ENCODE measurements around the gene FAM83C. TPM values are rescaled to one million over a fixed set of nuclear protein-coding genes. Genes with fewer than 3 reads are reported as not detected.

The FAM83C gene
- total and polyA plus RNA-seq, 10 of the 15 experiments (the other 5 are each of a cell fraction or from before 2014, with no cell fraction given): not detected

GRCh38 chr20:35319871-35320197 lies 27.6 kb upstream of the FAM83C start:
- ChIA-PET CTCF (interaction anchor here (1.1 to 2.6 kb wide), 2 partner anchors 10 to 62 kb away, joined by 3 to 13 read pairs; no protein-coding TSS in a partner anchor), POLR2A (no interaction called here), SMC1A (ENCODE audit: uncharacterized antibody, unreplicated experiment) (no interaction called here), RAD21 (ENCODE audit: unreplicated experiment) (interaction anchor here (0.7 kb wide), 1 partner anchor 135 kb away, joined by 3 read pairs; no protein-coding TSS in a partner anchor)
- in situ Hi-C loops (cut with MboI): no loop called here
- H3K4me3 ChIP-seq: no peak overlapping the region
- no peak for TF ChIP-seq GATAD2B (conservative IDR thresholded peaks at IDR 0.05; ENCODE audit: low read depth)
- no peak for TF ChIP-seq EGR1 (IDR thresholded peaks at IDR 0.05; ENCODE audit: borderline replicate concordance in 1 of 2, low read depth in 2 of 2, low read length in 2 of 2)
- no peak for TF ChIP-seq CREB1 (IDR thresholded peaks at IDR 0.05; ENCODE audit: low read depth)
- TF ChIP-seq SKIL (IDR thresholded peaks at IDR 0.05; ENCODE audit: low read depth, poor library complexity, severe bottlenecking): no peak
- TF ChIP-seq E2F8 (IDR thresholded peaks at IDR 0.05; ENCODE audit: low read depth, partially characterized antibody): no peak
- no peak for TF ChIP-seq PBX3 (IDR thresholded peaks at IDR 0.05; ENCODE audit: insufficient replicate concordance, low read depth, low read length)
- no peak for TF ChIP-seq SREBF2 (IDR thresholded peaks at IDR 0.05; ENCODE audit: low read length)
- no peak for TF ChIP-seq NR2C1 (IDR thresholded peaks at IDR 0.05)
- TF ChIP-seq ELK1 (IDR thresholded peaks at IDR 0.05; ENCODE audit: low read depth, low read length): no peak
- no peak for TF ChIP-seq ZNF384 (IDR thresholded peaks at IDR 0.05; ENCODE audit: borderline replicate concordance, low read depth, low read length)
- no peak for TF ChIP-seq ETV6 (conservative IDR thresholded peaks at IDR 0.05 in 1 of 2, IDR thresholded peaks at IDR 0.05 in 1 of 2; ENCODE audit: borderline replicate concordance in 1 of 2, low read depth in 1 of 2)
- TF ChIP-seq SUZ12 (IDR thresholded peaks at IDR 0.05; ENCODE audit: unreplicated experiment): no peak
- DNase-seq (ENCODE audit: low read depth, low spot score) (no peak), FAIRE-seq (no peak), ATAC-seq (no peak)
- H3K9me3 ChIP-seq (replicated peaks; ENCODE audit: control insufficient read depth, insufficient read depth, low read length): no peaks in the 10 kb centered on the region
- peaks cover 0 to 2% of the 10 kb centered on the region in 2 experiments; a peak in 1 of 4 replicates for H3K36me3 ChIP-seq (ENCODE audit: control insufficient read depth in 2 of 2, insufficient read depth in 2 of 2, low read length in 1 of 2)
- H3K27me3 ChIP-seq (replicated peaks in 1 of 2; ENCODE audit: control insufficient read depth in 2 of 2, insufficient read depth in 2 of 2, low read length in 1 of 2): no peaks in the 10 kb centered on the region
- no peak overlapping the region for H3K9ac ChIP-seq (ENCODE audit: control insufficient read depth, insufficient read depth, low read length)
- no peak overlapping the region for H3K4me2 ChIP-seq (ENCODE audit: control insufficient read depth, insufficient read depth)
- H4K20me1 ChIP-seq (ENCODE audit: control insufficient read depth, insufficient read depth): no peaks in the 10 kb centered on the region
- H2AFZ ChIP-seq (ENCODE audit: control insufficient read depth, low read depth, low read length): no peak overlapping the region
- no peaks in the 10 kb centered on the region for H3K79me2 ChIP-seq (ENCODE audit: control insufficient read depth, insufficient read depth, low read length)
- H3K4me1 ChIP-seq (ENCODE audit: control insufficient read depth, insufficient read depth, low read length): no peaks in the 10 kb centered on the region
- no peak overlapping the region for H3K27ac ChIP-seq (ENCODE audit: control insufficient read depth, insufficient read depth)
- intact Hi-C loops (cut with micrococcal nuclease; ENCODE audit: unreplicated experiment): no loop called here
- BruUV-seq (replicated peaks): no TSS peak
